ENCODE results near the gene PMEPA1. TPM values are rescaled to one million over a fixed set of nuclear protein-coding genes. Genes with fewer than 3 reads are reported as not detected.

PMEPA1 gene
- polyA plus RNA-seq, 1 donor, result 31.7 TPM

DNA sequence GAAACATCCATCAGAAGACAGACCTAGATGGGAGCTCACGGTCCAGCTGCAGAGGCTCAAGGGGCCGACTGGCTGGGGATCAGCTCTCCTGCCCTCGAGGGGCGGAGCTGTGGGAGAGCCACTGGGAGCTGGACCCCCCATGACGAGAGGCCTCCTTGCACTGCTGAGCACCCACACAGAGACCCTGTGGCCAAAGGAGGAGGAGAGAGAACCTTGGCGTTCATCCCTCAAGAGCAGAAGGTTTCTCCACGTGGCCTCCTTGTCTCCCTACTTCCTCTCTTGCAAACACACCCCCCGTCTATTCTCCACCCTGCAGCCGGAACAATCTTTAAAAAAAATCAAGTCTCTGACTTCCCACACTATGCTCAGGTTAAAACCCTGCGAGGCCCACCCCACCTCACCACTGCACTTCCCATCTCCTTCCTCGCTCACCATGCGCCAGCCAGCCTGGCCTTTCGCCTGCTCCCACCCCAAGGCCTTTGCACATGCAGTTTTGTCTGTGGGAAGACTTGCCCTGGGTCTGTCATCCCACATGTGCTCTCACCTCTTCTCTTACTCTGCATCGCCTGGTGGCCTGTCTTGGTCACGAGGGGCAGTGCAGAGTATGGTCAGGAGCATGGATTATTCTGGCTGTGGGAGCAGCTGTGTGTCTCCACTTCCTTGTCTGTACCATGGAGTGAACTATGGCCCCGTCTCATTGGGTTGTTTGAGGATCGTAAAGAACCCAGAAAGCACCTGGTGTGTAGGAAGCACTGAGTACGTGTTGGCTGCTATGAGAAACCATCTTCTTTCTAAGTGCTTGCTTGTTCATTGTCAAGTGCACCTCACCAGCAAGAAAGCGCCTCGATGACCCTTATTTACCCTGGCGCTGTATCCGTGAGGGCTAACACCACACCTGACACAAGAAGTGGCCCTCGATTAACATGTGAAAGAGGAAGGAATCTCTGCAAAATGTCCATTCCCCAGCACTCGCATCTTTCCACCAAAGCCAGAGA, 32.9 kb downstream of the PMEPA1 start:
- no peak for DNase-seq

DNA sequence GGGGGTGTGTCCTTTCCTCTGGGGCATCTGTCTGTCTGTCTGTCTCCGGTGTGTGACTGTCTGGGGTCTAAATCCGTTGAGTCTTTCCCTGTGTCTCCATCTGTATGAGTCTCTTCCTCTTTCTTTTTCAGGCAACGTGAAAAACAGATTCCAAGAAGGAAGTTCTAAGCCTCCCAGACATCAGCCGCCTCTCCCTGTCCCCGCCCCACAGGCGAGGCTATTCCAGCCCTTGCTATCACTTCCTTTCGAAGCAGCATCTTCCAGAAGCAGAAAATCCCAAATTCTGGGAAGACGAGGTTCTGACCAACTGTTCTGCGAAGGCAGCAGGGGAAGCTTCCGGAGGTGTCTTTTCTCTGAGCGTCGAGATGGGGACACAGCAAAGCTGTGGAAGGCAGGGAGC, 34.0 kb downstream of the PMEPA1 start:
- DNase-seq, result no peak

DNA sequence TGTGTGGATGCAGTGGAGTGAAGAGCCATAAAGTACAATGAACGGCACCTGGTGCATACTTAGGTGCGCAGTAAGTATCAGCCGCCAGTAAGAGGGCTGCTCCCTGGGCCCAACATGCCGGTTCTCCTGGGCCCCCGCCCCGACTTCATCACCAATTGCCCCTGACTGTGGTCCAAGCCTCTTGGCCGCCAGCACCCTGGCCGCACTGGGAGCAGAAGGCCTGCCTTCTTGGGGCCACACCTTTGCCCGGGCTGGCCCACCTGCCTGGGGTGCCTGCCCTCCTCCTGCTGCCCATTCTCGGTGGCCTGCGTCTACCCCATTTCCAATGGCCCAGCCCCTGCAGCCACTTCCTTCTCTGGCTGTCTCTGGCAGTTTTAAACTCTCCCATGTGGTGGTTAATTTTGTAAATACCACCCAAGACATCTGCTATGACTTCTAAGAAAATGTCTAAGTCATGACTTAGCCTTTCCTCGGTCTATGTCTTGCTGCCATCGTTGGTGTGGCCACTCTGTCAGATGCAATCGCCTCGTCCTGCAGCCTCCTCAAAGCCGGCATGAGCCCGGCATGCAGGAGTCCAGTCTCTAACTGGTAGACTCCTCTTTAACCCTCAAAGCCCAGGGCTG, 36.8 kb downstream of the PMEPA1 start:
- DNase-seq, result no peak

DNA sequence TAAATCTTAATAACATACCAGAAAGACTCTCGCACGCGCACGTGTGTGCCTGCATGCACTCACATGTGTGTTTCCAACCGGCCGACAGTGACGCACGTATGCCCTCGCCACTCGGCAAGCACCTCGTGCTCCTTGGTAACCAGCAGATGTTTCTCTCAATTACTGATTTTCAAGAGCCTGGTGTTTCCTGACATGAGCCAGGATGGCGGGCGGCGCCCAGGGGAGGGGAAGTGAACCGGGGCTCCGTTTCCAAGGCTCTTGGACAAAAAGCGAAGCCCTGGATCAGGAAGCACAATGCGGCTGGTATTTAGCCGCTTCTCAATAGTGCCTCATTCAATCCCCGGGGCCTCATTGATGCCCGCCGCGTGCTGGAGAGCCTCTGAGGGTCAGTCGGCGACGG, 37.7 kb downstream of the PMEPA1 start:
- peak; percentile 29 for DNase-seq

DNA sequence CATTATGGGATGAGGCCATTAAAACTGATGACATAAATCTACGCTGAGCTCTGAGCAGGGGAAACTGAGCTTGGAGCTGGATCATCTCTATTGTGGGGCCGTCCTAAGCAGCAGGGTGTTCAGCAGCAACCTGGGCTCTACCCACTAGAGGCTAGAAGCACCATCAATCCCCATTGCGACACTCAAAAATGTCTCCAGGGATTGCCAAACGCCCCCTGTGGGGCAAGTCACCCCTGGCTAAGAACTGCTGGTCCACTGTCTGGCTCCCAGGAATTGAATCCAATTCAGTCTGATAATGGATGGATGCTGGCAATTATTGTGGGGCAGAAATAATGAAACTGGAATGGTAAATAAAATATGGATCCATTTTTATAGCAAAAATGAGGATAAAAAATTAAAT, 38.2 kb downstream of the PMEPA1 start:
- no peak for DNase-seq

DNA sequence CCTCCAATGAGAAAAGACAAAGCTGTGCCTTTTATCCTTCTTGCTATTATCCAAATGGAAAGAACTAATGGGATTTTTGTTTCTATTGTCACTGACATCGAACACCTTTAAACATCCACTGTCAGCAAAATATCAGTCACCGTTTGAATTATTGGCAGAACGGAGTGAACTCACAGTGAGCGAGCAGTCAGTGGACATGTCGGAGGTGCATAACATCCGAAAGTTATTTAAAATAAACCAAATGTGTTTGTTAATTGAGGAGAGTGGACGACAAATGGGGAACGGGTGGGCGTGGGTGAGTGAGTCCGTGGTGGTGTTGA, 38.8 kb downstream of the PMEPA1 start:
- DNase-seq, result no peak

DNA sequence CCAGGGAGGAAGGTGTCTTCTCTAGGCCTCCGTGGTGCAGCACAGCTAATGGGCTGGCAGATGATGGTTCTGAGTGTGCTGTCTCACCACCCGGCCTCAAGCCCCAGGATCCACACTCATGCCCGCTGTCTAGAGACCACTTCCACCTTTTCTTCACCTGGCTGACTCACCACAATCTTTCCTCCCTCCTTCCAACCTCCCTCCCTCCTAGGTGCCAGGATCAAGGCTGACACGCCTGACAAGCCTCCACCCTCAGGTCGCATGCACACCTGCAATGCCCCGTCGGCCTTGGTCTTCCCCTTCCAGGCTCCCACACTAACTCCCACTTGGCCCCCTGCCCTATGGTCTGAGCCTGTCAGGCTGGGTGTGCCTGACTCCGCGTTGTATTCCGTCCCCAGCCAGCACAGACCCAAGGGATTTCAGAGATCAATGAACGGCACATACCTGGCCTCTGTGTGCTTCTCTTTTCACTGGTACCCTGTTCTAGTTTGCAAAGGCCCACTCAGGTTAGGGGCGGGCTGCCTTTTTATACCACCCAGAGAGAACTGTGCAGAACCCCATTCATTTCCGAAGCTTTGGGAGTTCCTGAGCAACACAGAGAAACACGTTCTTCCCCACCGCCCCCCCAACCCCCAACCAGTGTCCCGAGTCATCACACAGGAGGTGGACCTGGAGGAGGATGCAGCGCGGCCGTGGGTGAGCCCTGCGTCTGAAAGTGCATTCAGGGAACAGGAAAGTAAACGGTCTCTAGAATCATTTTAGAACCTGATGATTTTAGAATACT, 39.3 kb downstream of the PMEPA1 start:
- no peak for DNase-seq

DNA sequence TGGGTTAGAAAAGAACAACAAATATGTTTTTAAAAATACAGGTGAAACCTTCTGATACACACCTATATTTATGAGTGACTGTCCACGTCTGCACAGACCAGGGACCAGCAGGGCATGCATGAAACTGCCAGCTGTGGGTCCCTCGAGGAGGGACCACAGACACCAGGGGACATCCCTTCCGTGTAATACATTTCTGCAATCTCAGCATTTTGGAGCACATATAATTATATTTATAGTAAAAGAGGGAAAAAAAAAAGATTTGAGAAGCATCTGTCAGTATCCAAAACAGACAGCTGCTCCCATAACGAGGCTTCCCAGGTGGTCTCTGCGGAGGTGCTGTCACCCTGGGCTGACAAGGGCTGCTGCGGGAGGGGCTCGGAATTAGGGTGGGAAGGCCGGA, 40.2 kb downstream of the PMEPA1 start:
- DNase-seq, result no peak

DNA sequence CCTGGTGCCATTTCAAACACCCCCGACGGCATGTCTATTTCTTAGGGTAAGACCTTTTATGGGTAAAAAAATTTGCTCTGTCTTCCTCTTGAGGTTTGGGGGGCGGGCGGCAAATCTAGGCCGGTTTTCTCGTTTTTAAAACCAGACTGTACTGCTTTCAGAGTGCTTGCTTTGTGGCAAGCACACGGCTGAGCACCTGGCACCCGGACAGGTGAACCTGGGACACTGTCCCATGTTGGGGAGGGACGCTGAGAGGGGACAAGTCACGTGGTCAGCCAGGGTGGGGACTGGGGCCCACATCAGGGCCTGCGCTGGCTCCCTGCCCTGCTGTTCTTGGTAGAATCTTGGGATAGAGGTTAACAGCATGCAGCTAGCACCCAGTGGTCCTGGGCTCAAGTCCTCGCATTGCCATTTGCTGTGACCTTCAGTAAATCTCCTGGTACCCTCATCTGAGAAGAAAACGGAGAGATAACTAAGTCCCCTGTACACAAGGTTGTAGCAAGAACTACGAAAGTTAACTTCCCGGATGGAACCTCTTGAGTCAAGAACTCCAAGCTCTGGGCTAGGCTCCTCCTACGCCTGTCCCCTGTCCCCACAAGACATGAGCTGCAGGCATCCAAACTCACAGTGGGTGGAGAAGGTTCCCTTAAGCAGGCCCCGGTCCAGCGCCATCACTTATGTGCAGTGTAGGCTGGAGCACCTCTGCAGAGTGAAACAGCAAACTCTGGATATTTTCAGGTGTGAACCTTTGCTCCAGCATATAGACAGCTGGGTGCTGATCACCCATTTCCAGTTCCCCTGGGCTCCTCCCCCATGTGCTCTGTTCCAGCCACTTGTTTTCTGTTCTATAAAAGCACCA, 41.7 kb downstream of the PMEPA1 start:
- no peak for DNase-seq

DNA sequence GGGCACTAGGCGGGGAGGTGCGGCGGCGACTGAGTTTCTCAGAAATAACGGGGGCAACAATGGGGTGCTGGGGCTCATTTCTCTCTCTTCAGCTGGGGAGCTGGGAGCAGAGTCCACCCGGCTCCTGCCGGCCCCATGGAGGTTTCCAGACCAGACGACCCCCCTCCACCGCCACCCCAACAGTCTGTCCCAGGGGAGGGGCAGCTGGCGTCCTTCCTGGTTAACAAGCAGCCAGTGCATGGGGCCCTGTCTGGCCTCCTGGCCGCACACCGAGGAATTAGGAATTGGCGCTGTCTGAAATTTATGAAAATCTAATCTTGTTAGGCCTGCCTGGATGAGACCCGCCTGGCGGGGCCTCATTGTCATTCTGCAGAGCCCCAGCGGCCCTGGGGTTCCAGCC, 42.4 kb downstream of the PMEPA1 start:
- no peak for DNase-seq

DNA sequence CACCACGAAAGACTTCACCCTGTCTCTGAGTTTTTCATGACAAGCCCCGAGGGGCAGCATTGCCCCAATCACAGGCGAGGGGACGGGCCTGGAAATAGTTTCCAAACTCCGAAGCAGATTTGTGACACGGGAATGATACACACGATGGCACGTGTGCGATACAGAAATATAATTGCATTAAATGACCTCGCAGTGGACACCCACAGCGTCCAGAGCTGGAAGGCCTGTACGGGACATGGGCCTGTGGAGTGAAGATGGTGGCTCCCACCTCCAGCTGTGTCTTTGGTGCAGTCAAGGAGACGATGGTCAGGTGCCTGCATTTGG, 43.0 kb downstream of the PMEPA1 start:
- no peak for DNase-seq

DNA sequence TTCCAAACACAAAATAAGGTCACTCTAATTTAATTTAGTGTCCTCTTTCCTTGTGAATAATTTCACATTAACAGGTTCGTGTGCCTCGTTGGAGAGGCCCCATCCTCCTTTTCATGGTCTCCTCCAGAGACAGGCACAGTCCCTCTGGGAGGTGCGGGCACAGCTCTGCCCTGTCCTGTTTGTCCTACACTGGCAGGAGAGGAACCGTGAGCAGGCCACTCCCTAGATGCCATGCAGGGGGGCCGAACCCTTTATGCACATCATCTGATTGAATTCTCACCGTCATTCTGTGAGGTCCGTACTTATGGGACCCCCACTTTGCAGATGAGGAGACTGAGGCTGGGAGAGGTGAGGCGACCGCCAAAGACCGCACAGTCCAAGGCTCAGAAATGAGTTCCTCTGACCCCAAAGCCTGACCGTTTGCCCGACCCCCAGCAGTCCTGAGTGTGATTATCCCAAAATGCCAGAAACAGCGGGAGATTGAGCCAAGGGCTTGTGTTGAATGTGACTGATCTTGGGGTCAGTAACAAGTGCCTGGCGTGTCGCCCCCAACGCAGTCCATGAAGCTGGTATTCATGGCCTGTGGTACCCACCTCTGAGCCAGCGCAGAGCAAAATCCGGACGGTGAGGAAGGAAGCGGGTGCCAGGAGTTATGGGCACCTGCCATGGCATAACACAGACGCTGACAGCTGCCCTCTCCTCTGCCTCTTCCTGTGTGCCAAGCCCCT, 43.5 kb downstream of the PMEPA1 start:
- no peak for DNase-seq

DNA sequence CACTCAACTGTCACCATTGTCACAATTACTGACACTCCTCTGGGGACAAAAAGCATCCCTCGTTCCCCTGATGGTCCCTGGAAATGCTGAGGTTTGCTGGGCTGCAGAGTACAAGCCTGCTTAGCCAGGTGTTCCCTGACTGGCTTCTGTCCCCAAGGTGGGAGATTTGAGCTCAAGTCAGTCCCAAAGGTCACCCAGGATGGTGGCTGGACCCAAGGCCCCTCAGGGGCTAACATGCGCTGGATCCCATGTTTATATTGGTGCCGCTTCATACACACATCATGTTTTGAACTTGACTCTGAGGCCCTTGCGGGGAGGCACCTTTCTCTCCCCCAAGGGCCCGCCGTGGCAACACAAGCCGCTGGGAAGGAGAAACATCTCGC, 44.2 kb downstream of the PMEPA1 start:
- no peak for DNase-seq

DNA sequence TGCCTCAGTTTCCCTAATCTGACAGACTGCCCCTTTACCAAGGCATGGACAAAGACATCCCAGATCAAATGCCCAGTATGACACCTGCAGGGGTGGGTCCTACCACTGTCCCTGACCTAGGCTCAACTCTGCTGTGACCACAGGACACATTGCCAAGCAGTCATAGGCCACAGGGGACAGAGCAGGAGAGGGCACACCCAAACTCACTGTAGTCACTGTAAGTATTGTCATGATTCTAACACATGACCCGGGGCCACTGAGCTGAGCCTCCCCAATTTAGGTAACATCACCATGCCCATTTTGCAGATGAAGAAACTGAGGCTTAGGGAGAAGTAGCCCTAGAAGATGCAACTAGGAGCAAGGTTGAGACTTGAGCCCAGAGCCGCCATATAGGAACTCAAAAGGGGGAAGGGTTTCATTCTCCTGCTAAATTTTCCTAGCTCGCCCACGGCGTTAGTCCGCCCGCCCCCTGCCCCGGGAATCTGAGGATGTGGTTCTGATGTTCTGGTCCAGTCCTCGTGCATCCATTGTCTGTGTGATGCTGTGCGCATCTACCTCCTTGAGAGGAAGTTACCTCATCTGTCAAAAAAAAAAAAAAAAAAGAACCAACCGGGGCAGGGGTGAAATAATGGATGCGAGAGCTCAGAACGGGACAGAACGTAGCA, 44.8 kb downstream of the PMEPA1 start:
- DNase-seq, result no peak

DNA sequence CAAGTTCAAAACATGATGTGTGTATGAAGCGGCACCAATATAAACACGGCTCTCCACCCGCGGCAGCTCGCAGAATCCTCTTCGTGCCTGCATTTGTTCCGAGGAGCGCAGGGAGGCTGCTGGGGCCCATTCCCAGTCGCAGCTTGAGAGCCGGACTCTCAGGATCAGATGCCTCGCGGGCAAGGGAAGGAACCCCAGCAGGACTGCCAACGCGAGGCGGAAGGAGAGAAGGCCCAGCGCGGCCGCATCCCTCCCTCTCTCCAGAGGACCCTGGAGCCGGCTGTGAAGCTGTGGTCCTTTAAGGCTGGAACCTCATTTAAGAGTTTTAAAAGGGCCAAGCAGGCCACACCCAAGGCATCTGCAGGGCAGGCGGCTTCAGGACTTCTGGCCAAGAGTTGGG, 45.3 kb downstream of the PMEPA1 start:
- DNase-seq, result no peak

DNA sequence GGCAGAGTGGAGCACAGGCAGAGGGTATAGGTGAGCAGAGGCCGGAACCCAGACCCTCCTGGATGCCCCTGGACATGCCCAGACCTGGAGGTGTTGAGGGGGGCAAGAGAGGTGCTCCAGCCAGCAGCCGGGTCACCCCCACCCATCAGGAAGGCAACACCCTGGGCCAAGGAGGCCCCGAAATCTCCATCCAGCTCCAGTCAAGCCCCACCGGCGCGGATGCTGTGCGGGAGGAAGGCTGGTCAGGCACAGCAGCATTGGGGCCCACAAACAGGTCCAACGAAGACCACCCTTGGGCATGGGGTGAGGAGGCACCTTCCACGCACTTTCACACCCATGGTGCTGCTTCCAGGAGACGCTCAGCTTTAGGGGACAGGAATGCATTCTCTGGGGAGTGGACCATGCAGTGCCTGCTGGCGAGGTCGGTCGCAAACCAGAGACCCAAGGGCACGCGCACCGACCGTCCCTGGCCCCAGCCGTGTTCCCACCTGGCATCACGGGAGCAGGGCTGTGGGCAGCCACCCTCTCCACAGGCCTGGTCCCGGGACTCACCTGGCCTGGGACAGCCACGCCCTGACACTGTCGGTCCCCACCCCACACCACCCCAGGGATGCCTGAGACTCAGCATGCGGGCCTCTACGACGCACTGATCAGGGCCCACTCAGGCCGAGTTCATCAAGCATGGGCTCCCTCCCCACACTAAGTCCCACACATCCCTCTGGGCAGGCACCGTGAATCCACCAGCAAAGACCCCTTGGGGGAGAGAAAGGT, 45.9 kb downstream of the PMEPA1 start:
- DNase-seq, result no peak

DNA sequence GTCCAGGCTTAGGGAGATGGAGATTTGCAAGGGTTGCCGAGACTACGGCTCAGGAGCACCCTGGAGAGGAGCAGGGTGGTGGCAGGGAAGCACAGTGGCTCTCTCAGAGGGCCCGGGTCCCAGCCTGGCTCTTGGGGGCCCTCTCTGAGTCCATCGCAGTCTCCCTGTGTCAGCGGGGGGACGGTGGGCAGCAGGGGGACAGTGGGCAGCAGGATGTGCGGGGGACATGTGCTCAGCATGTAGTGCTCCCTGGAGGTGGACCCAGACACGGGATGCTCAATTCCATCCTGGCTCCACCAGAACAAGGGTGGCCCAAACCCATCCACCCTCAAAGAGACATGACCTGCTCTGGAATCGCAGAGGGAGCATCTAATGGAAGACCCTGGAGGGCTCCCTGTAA, 46.6 kb downstream of the PMEPA1 start:
- DNase-seq, result no peak

DNA sequence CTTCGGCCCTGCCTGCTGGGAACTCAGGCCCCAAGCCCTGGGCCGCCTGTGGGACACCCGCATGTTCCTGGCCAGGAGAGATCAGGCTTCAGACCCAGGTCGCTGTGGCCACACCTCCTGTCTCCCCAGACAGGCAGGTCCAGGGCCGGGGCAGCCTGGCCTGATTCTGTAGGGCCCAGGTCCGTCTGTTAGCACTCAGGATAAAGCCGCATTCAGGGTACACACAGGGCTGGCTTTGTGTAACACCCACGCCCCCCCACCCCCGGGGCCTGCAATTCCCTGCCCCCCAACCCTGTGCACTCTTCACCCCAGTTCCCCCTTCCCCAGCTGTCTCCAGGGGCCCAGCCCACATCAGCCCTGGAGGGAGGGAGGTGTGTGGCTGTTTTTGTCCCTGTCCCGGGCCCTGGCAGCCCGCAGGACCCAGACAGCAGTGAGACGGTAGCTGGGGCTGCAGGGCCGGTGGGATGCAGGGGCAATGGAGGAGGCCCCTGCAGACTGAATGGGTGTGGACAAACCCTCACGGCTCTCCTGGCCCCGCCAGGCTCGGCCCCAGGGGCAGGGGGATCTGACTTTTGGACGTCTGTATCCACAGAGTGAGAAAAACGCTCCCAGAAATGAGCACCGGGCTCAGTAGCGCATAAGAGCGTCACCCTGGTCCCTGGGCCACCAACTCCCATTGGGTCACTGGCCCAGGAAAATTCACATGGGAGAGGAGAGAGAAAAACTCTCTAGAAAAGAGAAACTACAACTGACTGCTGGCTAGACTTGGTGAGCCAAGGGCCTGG, 47.2 kb downstream of the PMEPA1 start:
- no peak for DNase-seq

DNA sequence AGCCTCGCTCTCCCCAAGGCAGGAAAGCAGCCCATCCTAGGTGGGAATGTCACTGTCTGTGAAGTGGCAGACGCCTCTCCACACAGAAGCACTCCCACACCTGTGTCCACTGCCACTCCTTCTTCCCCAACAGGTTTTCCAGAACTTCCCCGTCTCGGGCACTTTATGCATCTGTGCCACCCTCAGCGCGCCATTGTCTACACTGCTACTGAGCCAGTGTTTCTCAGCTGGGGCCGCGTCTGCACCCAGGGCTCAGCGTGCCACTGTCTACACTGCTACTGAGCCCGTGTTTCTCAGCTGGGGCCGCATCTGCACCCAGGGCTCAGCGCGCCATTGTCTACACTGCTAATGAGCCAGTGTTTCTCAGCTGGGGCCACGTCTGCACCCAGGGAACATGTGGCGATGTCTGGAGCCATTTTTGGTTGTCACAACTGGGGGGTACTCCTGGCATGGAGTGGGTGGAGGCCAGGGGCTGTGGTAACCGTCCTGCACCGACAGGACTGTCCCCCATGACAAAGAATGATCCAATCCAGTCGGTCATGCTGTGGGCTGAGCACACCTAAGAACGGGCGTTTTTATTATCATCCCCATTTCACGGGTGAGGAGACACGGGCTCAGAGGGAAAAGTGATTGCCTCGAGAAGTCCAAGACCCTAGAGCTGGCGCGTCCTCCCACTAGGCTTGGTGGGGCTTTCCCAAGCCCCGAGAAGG, 47.9 kb downstream of the PMEPA1 start:
- no peak for DNase-seq

Data from hindlimb muscle (tissue), 1 donor.